SKM-1 (cell line): Measurements from ENCODE around the gene EXOC4.
"Not testable (repeated sequence)": the region's sequence is repeated elsewhere in the genome, so short reads cannot be mapped to it uniquely, and the experiment has no call there.

Experiments
- DNase-seq: peaks from one replicate; lab custom pipeline; 2025; ENCODE audit not compliant: unreplicated experiment; lab: John Stamatoyannopoulos, UW

Gene EXOC4

GRCh38 chr7:133313575-133313974 lies 60.7 kb downstream of the EXOC4 start:
- no peak for DNase-seq

GRCh38 chr7:133314084-133314483 lies 61.2 kb downstream of the EXOC4 start:
- no peak for DNase-seq

- DNase-seq, result no peak
Measured at GRCh38 chr7:133315332-133316040, 62.6 kb downstream of the EXOC4 start.

DNA sequence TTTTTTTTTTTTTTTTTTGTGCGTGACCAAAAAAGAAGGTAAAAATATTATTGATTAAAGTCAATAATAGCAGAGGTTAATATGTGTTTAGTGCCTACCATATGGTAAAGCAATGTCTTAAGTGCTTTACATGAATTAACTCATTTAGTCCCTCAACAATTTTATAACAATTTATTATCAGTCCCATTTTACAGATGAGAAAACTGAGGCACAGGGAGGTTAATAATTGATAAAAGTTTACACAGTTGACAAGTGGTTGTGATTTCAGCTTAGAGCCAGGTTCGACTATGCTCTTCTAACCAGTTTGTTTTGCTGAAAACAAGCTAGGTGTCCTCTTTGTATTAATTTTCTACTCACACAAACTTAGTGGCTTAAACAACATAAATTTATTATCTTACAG lies 67.0 kb downstream of the EXOC4 start:
- no peak for DNase-seq

DNA sequence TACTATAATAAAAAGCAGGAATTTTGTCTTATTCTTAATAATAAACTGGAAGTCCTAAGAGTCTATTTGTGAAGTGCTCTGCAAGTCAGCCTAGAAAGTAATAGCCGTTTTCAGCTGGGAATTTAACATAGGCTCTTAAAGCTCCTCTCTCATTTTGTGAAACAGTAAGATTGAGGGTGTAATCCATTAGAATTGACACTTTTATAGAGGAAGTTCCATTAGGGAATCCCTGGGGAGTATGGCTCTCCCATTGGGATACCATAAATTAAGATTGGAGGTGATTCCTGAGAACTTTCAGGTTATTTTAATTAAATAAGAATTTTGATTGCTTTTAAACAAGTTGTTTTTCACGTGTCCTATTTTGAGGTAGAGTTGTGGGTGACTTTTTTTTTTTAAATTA lies 68.0 kb downstream of the EXOC4 start:
- no peak for DNase-seq

- DNase-seq, result not testable (repeated sequence)
Measured at GRCh38 chr7:133321366-133321765, 68.5 kb downstream of the EXOC4 start.

DNA sequence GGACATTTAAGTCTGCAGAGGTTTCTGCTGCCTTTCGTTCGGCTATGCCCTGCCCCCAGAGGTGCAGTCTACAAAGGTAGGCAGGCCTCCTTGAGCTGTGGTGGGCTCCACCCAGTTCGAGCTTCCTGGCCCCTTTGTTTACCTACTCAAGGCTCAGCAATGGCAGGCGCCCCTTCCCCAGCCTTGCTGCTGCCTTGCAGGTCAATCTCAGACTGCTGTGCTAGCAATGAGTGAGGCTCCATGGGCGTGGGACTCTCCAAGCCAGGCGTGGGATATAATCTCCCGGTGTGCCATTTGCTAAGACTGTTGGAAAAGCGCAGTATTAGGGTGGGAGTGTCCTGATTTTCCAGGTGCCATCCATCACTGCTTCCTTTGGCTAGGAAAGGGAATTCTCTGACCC lies 73.9 kb downstream of the EXOC4 start:
- not testable (repeated sequence) for DNase-seq

GRCh38 chr7:133328021-133328420 lies 75.1 kb downstream of the EXOC4 start:
- not testable (repeated sequence) for DNase-seq

DNA sequence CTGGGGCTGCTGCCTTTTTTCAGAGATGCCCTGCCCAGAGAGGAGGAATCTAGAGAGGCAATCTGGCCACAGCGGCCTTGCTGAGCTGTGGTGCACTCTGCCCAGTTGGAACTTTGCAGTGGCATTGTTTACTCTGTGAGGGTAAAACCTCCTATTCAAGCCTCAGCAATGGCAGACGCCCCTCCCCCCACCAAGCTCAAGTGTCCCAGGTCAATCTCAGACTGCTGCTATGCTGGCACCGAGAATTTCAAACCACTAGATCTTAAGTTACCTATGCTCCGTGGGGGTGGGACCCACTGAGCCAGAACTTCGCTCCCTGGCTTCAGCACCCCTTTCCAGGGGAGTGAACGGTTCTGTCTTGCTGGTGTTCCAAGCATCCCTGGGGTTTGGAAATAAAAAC lies 77.2 kb downstream of the EXOC4 start:
- DNase-seq, result no peak

- no peak for DNase-seq
Measured at GRCh38 chr7:133331861-133332260, 79.0 kb downstream of the EXOC4 start.

DNA sequence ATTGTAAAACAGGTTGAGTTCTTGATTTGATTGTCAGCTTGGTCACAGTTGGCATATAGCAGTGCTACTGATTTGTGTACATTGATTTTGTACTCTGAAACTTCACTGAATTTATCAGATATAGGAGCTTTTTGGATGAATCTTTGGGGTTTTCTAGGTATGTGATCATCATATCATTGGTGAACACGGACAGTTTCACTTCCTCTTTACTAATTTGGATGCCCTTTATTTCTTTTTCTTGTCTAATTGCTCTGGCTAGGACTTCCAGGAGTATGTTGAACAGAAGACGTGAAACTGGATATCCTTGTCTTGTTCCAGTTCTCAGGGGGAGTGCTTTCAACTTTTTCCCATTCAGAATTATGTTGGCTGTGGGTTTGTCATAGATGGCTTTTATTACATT lies 86.9 kb downstream of the EXOC4 start:
- DNase-seq, result no peak

- DNase-seq, result no peak
Measured at GRCh38 chr7:133344275-133344674, 91.4 kb downstream of the EXOC4 start.

GRCh38 chr7:133345690-133346421 lies 93.0 kb downstream of the EXOC4 start:
- DNase-seq, result no peak

- DNase-seq, result no peak
Measured at GRCh38 chr7:133348250-133348649, 95.4 kb downstream of the EXOC4 start.

- DNase-seq, result no peak
Measured at GRCh38 chr7:133349101-133349500, 96.2 kb downstream of the EXOC4 start.

DNA sequence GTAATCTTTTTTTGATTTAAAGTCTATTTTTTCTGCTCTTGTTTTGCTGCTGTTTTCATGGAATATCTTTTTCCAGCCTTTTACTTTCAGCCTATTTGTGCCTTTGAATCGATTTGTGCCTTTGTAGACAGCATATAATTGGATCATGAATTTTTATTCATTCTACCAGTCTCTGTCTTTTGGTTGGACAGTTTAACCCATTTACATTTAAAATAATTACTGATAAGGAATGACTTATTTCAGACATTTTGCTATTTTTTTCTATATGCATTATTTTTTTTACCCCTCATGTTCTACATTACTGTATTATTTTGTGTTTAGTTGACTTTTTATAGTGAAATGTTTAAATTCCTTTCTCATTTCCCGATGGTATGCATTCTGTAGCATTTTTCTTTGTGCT lies 99.6 kb downstream of the EXOC4 start:
- DNase-seq, result no peak

GRCh38 chr7:133353775-133354174 lies 100.9 kb downstream of the EXOC4 start:
- no peak for DNase-seq

GRCh38 chr7:133354546-133355324 lies 101.9 kb downstream of the EXOC4 start:
- no peak for DNase-seq

- DNase-seq, result no peak
Measured at GRCh38 chr7:133355325-133355708, 102.4 kb downstream of the EXOC4 start.

- no peak for DNase-seq
Measured at GRCh38 chr7:133355822-133356221, 102.9 kb downstream of the EXOC4 start.

GRCh38 chr7:133358708-133359107 lies 105.8 kb downstream of the EXOC4 start:
- no peak for DNase-seq

- no peak for DNase-seq
Measured at GRCh38 chr7:133359449-133359848, 106.6 kb downstream of the EXOC4 start.
